AG09319 (cell line): ENCODE data around the gene SAMD1.

Source experiments
- DNase-seq: peaks from one replicate; pipeline ENCODE4 v3.0.0-alpha.2; 2010; ENCODE audit warnings: low read depth; ENCODE audit errors: extremely low read depth
- TF ChIP-seq, protein P1 (sequence below): IDR thresholded peaks from 2 replicates; pipeline ENCODE4 v1.5.1; 2011; ENCODE audit warnings: low read depth, mild to moderate bottlenecking, inconsistent platforms, low read length, moderate library complexity

The SAMD1 gene

DNA sequence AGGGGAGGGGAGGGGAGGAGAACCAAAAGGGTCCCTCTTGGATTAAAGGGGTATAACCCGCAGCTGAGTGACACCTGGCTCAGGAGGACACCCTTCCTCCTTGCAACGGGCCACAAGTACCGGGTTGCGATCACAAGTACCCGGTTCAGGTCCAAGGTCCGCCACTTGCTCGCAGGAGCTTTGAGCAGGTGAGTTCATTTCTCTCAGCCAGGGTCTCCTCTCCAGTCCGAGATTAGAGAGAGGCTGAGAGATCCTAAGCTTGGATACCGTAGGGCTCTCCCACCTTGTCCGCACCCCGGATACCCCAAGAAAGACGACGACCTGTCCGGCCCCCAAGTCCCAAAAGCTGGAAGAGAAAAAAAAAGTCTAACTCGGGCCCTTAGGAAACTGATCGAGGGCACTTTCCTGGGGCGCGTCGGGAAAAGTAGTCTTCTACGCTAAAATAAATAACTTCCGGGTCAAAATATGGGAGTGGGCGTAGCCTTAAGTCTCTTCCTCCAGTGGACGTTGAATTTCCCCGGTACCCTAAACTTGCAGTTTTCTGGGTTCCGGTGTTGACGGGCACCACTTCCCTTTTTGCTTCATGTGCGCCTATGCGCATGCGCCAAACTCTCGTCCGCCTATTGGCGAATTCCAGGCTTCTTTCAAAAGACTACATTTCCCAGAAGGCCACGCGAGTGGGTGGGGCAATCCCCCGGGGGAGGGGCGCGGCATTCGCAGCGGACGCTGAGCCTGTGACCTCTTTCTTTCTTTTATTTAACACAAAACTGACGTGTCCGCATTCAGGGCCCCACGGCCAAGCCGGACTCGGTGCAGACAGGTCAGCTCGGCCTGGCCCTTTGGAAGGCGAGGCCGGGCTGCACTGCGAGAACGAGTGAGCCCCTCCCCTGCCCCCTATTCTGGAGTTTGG lies 9.4 kb downstream of the SAMD1 start:
- DNase-seq, result peak; percentile 99
- TF ChIP-seq, protein P1, sequence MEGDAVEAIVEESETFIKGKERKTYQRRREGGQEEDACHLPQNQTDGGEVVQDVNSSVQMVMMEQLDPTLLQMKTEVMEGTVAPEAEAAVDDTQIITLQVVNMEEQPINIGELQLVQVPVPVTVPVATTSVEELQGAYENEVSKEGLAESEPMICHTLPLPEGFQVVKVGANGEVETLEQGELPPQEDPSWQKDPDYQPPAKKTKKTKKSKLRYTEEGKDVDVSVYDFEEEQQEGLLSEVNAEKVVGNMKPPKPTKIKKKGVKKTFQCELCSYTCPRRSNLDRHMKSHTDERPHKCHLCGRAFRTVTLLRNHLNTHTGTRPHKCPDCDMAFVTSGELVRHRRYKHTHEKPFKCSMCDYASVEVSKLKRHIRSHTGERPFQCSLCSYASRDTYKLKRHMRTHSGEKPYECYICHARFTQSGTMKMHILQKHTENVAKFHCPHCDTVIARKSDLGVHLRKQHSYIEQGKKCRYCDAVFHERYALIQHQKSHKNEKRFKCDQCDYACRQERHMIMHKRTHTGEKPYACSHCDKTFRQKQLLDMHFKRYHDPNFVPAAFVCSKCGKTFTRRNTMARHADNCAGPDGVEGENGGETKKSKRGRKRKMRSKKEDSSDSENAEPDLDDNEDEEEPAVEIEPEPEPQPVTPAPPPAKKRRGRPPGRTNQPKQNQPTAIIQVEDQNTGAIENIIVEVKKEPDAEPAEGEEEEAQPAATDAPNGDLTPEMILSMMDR, result no peak

DNA sequence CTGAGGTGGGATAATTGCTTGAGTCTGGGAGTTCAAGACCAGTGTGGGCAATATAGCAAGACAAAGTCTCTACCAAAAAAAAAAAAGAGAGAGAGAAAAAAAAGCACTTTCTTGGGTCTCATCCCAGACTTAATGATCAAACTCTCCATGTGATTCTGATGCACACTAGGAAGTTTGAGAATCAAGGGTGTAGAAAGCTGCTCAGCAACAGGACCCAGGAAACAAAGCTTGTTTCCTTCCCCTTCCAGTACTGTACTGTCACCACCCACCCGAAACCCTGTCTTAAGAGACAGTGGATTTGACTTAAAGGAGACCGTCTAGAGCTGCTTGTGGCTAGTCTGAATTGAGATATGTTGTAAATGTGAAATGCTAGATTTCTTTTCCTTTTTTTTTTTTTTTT lies 12.1 kb downstream of the SAMD1 start:
- TF ChIP-seq, protein P1, result no peak
- no peak for DNase-seq

DNA sequence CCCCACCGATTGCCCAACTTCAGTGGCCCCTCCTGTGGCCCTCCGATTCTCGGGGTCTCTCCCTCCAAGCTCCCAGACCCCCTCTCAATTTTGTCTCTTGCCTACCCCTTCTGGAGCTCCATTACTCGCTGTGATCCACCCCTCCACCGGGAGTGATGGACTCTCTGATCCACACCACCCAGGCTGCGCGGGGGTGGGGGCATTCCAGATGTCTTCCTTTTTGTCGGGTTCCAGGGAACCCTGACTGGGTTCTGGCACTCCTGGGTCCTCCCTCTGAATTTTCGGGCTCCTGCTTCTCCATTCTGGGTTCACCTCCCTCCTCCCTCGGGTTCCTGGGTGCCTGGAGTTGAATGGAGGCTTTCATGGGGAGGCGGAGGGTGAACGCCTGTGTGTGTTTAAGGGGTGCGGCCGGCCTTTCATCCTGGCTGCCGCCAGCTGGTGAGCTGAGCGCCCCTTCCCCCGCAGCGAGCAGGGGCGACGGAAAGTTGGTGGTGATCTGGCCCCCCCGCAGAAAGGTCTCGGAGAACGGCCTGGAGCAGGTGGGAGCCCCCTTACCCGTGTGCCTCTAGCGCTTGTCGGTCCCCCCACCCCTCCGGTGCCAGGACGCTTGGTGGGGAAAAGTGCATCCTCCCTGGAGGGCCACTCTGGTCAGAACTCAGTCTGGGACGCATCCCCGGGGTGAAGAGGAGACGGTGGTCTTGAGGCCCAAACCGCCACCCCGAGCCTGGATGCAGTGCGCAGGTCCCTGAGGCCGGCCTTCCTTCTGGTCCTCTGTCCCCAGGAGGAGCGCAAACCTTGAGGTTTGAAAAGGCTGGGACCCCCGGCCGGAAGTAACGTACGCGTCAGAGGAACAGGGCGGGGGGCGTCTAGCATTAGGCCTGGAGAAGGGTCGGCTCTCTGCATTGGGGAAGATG lies 16.4 kb downstream of the SAMD1 start:
- DNase-seq, result no peak
- TF ChIP-seq, protein P1, result no peak

DNA sequence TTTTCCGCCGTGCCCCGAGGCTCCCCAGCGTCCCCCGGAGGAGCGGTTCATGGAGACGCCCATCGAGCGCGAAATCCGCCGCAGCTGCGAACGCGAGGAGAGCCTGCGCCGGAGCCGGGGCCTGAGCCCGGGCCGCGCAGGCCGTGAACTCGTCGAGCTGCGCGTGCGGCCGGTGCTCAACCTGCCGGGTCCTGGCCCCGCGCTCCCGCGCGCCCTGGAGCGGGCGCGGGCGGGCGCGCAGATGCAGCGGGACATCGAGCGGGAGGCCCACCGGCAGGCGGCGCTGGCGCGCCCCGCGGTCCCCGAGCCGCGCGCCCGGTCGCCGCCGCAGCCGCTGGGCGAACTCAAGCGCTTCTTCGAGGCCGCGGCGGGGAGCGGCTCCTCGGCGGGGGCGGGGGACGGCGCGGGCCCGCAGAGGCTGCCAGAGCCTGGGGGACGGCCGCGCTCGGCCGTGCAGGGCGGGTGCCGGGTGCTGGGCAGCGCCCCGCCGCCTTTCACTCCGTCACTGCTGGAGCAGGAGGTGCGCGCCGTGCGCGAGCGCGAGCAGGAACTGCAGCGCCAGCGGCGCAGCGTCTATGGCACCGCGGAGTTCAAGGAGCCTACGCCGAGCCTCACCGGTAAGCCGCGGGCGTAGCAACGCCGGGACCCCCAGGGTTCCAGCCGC lies 17.2 kb downstream of the SAMD1 start:
- no peak for DNase-seq
- TF ChIP-seq, protein P1, result peak; percentile 25

DNA sequence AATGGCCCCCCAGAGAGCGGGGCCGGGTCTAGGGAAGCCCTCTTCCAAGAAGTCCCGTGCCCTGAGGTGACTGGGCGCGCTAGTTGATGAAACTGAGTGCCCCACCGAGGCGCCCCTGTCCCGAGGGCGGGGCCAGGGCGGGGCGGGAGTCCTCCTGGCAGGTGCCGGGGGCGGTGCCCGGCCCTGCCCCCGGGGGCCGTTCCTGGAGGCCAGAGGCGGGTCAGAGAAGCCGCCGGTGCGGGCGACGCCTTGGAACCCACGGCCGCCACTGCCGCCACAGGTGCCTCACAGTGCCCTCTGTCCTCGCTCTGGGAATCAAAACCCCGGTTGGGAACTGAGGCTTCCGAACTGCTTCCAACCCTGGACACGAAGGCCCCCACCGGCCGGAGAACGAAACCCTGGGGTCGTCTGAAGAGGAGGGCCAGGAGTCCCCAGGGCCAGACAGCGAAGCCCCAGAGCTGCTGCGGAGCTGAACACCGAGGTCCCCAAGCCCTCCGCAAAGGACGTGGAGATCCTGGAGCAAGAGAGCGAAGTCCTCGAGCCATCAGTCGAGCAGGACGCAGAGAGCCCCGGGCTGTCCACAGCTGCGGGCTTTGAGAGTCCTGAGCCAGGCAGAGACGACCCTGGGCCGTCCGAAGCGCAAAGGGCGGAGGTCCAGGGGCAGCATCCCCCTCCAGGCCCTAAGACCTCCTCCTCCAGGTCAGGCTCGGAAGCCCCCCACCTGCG lies 17.9 kb downstream of the SAMD1 start, which contains the start of gene MISP3:
Gene MISP3, plus strand, starts transcription at position 252 of the 726 bp plus-strand sequence. CDS start 524 bp downstream, outside the sequence.
- TF ChIP-seq, protein P1, result no peak; the same call in 1 of the 2 replicates
- DNase-seq, result no peak

DNA sequence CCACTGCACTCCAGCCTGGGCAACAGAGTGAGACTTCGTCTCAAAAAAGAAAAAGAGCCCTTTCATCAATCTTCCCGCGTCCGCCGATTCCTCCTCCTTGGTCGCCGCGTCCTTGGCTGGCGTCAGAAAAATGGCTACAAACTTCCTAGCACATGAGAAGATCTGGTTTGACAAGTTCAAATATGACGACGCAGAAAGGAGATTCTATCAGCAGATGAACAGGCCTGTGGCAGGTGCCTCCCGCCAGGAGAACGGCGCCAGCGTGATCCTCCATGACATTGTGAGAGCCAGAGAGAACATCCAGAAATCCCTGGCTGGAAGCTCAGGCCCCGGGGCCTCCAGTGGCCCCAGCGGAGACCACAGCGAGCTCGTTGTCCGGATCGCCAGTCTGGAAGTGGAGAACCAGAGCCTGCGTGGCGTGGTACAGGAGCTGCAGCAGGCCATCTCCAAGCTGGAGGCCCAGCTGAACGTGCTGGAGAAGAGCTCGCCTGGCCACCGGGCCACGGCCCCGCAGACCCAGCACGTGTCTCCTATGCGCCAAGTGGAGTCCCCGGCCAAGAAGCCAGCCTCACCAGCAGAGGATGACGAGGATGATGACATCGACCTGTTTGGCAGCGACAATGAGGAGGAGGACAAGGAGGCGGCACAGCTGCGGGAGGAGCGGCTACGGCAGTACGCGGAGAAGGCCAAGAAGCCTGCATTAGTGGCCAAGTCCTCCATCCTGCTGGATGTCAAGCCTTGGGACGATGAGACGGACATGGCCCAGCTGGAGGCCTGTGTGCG lies 20.1 kb downstream of the SAMD1 start:
- TF ChIP-seq, protein P1, result no peak
- DNase-seq, result no peak
